ENCODE data around the gene NEMP1.

Gene NEMP1

GRCh38 chr12:57046947-57047890 is 31.4 kb downstream of the NEMP1 start:
- in situ Hi-C loops (cut with HindIII; ENCODE audit: low sequenced_read_pairs), result no loop called here
- no peak for TF ChIP-seq CTCF (IDR thresholded peaks at IDR 0.05; ENCODE audit: low read depth, low read length)
- DNase-seq (ENCODE audit: low read depth, low spot score), result no peak
- no peak overlapping the region for H3K4me3 ChIP-seq (ENCODE audit: low read depth, low read length)

- no peak for DNase-seq (ENCODE audit: low read depth, low spot score)
- TF ChIP-seq CTCF (IDR thresholded peaks at IDR 0.05; ENCODE audit: low read depth, low read length), result no peak
- no peak overlapping the region for H3K4me3 ChIP-seq (ENCODE audit: low read depth, low read length)
- in situ Hi-C loops (cut with HindIII; ENCODE audit: low sequenced_read_pairs), result no loop called here
These were observed 32.4 kb downstream of the NEMP1 start for GRCh38 chr12:57046086-57046791.

GRCh38 chr12:57044889-57045288 is 33.7 kb downstream of the NEMP1 start:
- no peak for DNase-seq (ENCODE audit: low read depth, low spot score)
- H3K4me3 ChIP-seq (ENCODE audit: low read depth, low read length), result no peak overlapping the region
- no peak for TF ChIP-seq CTCF (IDR thresholded peaks at IDR 0.05; ENCODE audit: low read depth, low read length)
- in situ Hi-C loops (cut with HindIII; ENCODE audit: low sequenced_read_pairs), result no loop called here

- no peak for DNase-seq (ENCODE audit: low read depth, low spot score)
- TF ChIP-seq CTCF (IDR thresholded peaks at IDR 0.05; ENCODE audit: low read depth, low read length), result no peak
- H3K4me3 ChIP-seq (ENCODE audit: low read depth, low read length), result no peak overlapping the region
- in situ Hi-C loops (cut with HindIII; ENCODE audit: low sequenced_read_pairs), result no loop called here
These were observed 34.1 kb downstream of the NEMP1 start for GRCh38 chr12:57044468-57044867.

GRCh38 chr12:57042695-57043094 is 35.9 kb downstream of the NEMP1 start:
- no peak for DNase-seq (ENCODE audit: low read depth, low spot score)
- TF ChIP-seq CTCF (IDR thresholded peaks at IDR 0.05; ENCODE audit: low read depth, low read length), result no peak
- in situ Hi-C loops (cut with HindIII; ENCODE audit: low sequenced_read_pairs), result no loop called here
- H3K4me3 ChIP-seq (ENCODE audit: low read depth, low read length), result no peak overlapping the region

- no peak overlapping the region for H3K4me3 ChIP-seq (ENCODE audit: low read depth, low read length)
- in situ Hi-C loops (cut with HindIII; ENCODE audit: low sequenced_read_pairs), result no loop called here
- TF ChIP-seq CTCF (IDR thresholded peaks at IDR 0.05; ENCODE audit: low read depth, low read length), result no peak
These were observed 37.8 kb downstream of the NEMP1 start for GRCh38 chr12:57040750-57041149.

More at GRCh38 chr12:57040750-57041149, 37.8 kb downstream of the NEMP1 start:
- DNase-seq (ENCODE audit: low read depth, low spot score), result no peak
